ENCODE data around the gene SMOC2. TPM values are rescaled to one million over a fixed set of nuclear protein-coding genes. Genes with fewer than 3 reads are reported as not detected.

SMOC2 gene
- polyA plus RNA-seq, 1 donor (not counting 4 experiments of a cell fraction or from before 2014, with no cell fraction given), result 1.1 TPM

GRCh38 chr6:168479421-168479820 is 38.4 kb downstream of the SMOC2 start:
- dilution Hi-C loops (cut with MboI; ENCODE audit: extremely low pct_ligation_motif_present, low sequenced_read_pairs), result no loop called here
- no peaks in the 10 kb centered on the region for H3K4me1 ChIP-seq (ENCODE audit: control insufficient read depth, extremely low read depth, insufficient read depth, low read length)
- H3K27ac ChIP-seq (ENCODE audit: control insufficient read depth, insufficient read depth, low read length), result no peak overlapping the region
- TF ChIP-seq EZH2 (IDR thresholded peaks at IDR 0.05; ENCODE audit: low read length) (no peak), CTCF (optimal IDR thresholded peaks at IDR 0.05 in 1 of 3, IDR thresholded peaks at IDR 0.05 in 1 of 3, conservative IDR thresholded peaks at IDR 0.05 in 1 of 3; ENCODE audit: extremely low read depth in 1 of 3, insufficient read depth in 2 of 3, low read length in 3 of 3) (no peak)
- no peak for DNase-seq (ENCODE audit: low read depth, low spot score)
- no peak overlapping the region for H3K4me3 ChIP-seq (ENCODE audit: control insufficient read depth in 2 of 3, extremely low read depth in 1 of 3, insufficient read depth in 2 of 3, low read depth in 1 of 3, low read length in 3 of 3)
- no peaks in the 10 kb centered on the region for H3K79me2 ChIP-seq (ENCODE audit: control insufficient read depth, insufficient read depth, low read length)
- H2AFZ ChIP-seq (ENCODE audit: control insufficient read depth, low read length), result no peak overlapping the region
- H3K4me2 ChIP-seq (ENCODE audit: control insufficient read depth, extremely low read depth, insufficient read depth, low read depth, low read length), result no peak overlapping the region
- H4K20me1 ChIP-seq (ENCODE audit: control insufficient read depth, extremely low read depth, insufficient read depth, low read length), result no peaks in the 10 kb centered on the region
- no peaks in the 10 kb centered on the region for H3K36me3 ChIP-seq (ENCODE audit: control insufficient read depth in 2 of 2, extremely low read depth in 1 of 2, insufficient read depth in 2 of 2, low read length in 2 of 2)
- no peaks in the 10 kb centered on the region for H3K9me3 ChIP-seq (ENCODE audit: control insufficient read depth, low read depth, low read length)
- no peak overlapping the region for H3K9ac ChIP-seq (ENCODE audit: control insufficient read depth, extremely low read depth, insufficient read depth, low read length)
- H3K9me1 ChIP-seq (ENCODE audit: control insufficient read depth, extremely low read depth, insufficient read depth, low read length), result no peaks in the 10 kb centered on the region
- no peak for FAIRE-seq
- no peaks in the 10 kb centered on the region for H3K27me3 ChIP-seq (ENCODE audit: control insufficient read depth, extremely low read depth, insufficient read depth, low read length)

- no peaks in the 10 kb centered on the region for H4K20me1 ChIP-seq (ENCODE audit: control insufficient read depth, extremely low read depth, insufficient read depth, low read length)
- dilution Hi-C loops (cut with MboI; ENCODE audit: extremely low pct_ligation_motif_present, low sequenced_read_pairs), result no loop called here
- H3K9ac ChIP-seq (ENCODE audit: control insufficient read depth, extremely low read depth, insufficient read depth, low read length), result no peak overlapping the region
- DNase-seq (ENCODE audit: low read depth, low spot score) (no peak), FAIRE-seq (no peak)
- no peaks in the 10 kb centered on the region for H3K79me2 ChIP-seq (ENCODE audit: control insufficient read depth, insufficient read depth, low read length)
- H3K9me3 ChIP-seq (ENCODE audit: control insufficient read depth, low read depth, low read length), result no peaks in the 10 kb centered on the region
- no peak overlapping the region for H3K4me2 ChIP-seq (ENCODE audit: control insufficient read depth, extremely low read depth, insufficient read depth, low read depth, low read length)
- no peaks in the 10 kb centered on the region for H3K27me3 ChIP-seq (ENCODE audit: control insufficient read depth, extremely low read depth, insufficient read depth, low read length)
- H3K36me3 ChIP-seq (ENCODE audit: control insufficient read depth in 2 of 2, extremely low read depth in 1 of 2, insufficient read depth in 2 of 2, low read length in 2 of 2), result no peaks in the 10 kb centered on the region
- H2AFZ ChIP-seq (ENCODE audit: control insufficient read depth, low read length), result no peak overlapping the region
- no peaks in the 10 kb centered on the region for H3K4me1 ChIP-seq (ENCODE audit: control insufficient read depth, extremely low read depth, insufficient read depth, low read length)
- TF ChIP-seq CTCF (optimal IDR thresholded peaks at IDR 0.05 in 1 of 3, IDR thresholded peaks at IDR 0.05 in 1 of 3, conservative IDR thresholded peaks at IDR 0.05 in 1 of 3; ENCODE audit: extremely low read depth in 1 of 3, insufficient read depth in 2 of 3, low read length in 3 of 3), result no peak
- no peak for TF ChIP-seq EZH2 (IDR thresholded peaks at IDR 0.05; ENCODE audit: low read length)
- H3K9me1 ChIP-seq (ENCODE audit: control insufficient read depth, extremely low read depth, insufficient read depth, low read length), result no peaks in the 10 kb centered on the region
- no peak overlapping the region for H3K4me3 ChIP-seq (ENCODE audit: control insufficient read depth in 2 of 3, extremely low read depth in 1 of 3, insufficient read depth in 2 of 3, low read depth in 1 of 3, low read length in 3 of 3)
- H3K27ac ChIP-seq (ENCODE audit: control insufficient read depth, insufficient read depth, low read length), result no peak overlapping the region
Observed at GRCh38 chr6:168480481-168480880, 39.5 kb downstream of the SMOC2 start.
